ENCODE results near the gene LGR6.
"Not testable (repeated sequence)": the region's sequence is repeated elsewhere in the genome, so short reads cannot be mapped to it uniquely, and the experiment has no call there.

LGR6 gene

GRCh38 chr1:202242080-202242419, 48.5 kb downstream of the LGR6 start:
- DNase-seq (ENCODE audit: low spot score) = no peak

DNA sequence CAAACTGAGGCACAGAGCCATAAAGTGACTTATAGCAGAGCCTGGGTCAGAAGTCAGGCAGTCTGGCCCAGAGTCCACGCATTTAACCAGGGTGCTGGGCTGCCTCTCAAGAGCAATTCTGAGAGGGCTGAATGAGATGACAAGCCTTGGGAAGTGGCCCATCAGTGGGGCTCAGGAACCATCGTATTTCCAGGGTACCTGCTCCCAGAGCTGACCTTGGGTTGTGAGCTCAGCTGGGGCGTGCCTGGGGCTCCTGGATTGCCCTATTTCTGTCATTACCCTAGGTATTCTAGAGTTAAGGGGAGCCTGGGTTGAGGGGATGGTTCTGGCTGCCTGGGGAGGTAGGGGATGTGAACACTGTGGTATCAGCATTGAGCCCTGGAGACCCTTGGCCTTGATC, 49.4 kb downstream of the LGR6 start:
- DNase-seq (ENCODE audit: low spot score) = no peak

GRCh38 chr1:202244841-202245261, 51.3 kb downstream of the LGR6 start:
- no peak for DNase-seq (ENCODE audit: low spot score)

DNA sequence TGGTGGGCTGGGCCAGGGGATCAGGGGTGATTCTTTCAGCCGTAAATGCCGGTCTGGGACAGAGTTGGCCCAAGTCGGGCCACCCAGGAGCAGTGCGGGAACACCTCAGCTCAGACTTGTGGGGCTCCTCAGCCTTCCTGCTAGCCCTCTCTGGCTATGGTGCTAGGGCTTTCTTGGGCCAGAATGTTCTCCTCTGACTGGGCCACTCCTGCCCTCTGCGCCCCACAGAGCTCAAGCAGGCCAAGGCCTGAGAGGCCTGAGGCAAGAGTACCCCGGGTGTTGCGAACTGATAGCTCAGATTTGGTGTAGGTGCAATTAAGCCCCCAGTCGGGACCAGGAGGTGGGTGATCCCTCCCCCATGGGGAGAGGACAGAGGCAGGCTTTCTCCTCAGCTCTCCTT, 51.8 kb downstream of the LGR6 start:
- no peak for DNase-seq (ENCODE audit: low spot score)

- DNase-seq (ENCODE audit: low spot score) = no peak
Measured at GRCh38 chr1:202247104-202247503, 53.5 kb downstream of the LGR6 start.

- DNase-seq (ENCODE audit: low spot score) = no peak
Measured at GRCh38 chr1:202247837-202248795, 54.5 kb downstream of the LGR6 start.

DNA sequence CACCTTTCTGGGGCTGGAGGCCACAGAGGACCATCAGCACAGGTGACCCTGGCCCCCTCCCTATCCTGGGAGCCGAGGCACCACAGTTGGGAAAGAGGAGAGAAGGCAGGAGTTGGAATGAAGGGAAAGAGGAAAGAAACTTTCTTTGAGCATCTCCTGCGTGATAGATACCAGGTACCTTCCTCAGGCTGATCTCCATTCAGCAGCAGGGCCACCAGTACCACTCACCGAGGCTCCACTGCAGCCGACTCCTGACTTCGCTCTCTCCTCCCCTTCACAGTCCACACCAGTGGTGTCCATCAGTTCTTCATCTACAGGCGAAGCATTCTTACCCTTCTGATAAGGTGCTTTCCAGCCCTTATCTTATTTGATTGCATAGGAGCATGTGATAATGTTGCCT, 55.3 kb downstream of the LGR6 start:
- DNase-seq (ENCODE audit: low spot score) = no peak

- DNase-seq (ENCODE audit: low spot score) = no peak
Measured at GRCh38 chr1:202249436-202249835, 55.8 kb downstream of the LGR6 start.

DNA sequence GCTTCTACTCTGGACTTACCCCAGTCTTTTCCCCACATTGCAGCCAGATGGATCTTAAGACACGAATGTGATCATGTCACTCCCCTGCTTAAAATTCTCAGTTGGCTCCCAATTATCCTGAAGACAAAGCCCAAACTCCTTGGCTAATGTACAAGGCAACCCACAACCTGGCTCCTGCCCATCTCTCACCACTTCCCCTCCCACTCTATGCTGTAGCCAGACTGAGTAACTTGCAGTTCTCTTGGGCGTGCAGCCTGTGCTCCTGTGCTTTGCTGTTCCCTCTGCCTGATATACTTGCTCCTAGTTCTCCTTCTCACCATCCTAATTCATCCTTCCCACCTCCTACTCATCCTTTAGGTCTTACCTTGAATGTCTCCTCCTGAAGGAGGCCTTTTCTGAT, 56.2 kb downstream of the LGR6 start:
- DNase-seq (ENCODE audit: low spot score) = no peak

GRCh38 chr1:202250982-202251381, 57.4 kb downstream of the LGR6 start:
- DNase-seq (ENCODE audit: low spot score) = no peak

DNA sequence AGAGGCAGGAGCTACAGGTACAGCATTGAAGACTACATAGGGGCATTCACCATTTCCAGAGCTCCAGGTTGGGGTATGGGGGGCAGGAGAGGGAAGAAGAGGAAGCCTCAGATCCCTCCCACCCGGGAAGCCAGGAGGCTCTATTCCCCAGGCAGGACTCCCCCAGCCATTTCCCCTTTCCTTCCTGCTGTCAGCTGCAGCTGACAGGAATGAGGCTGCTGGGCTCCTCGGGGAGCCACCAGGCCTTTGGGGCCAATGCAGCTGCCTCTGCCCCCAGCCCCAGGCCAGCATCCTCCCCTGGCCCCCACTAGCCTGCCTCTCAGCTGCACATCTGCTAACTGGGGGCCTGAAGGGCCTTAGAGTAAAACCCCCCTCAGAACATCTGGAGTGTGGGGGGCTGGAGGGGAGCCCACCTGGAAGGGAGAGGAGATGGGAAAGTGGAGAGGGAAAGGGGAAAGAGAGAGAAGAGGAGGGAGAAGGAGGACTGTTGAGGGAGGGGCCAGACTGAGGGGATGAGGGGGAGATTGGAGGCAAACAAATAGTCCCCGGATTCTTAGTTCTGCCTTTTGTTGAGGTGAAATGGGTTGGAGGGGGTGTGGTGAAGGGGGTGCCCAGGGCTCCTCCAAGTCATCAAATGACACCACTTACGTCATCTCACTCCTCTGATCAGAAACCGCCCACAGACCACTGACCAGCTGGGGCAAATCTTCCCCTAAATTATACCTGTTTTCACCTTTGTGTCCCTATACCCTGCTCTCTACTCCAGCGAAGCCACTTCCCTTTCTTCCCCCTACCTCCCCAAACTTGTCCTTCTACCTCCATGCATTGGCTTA, 58.0 kb downstream of the LGR6 start:
- no peak for DNase-seq (ENCODE audit: low spot score)

- DNase-seq (ENCODE audit: low spot score) = no peak
Measured at GRCh38 chr1:202252271-202252670, 58.7 kb downstream of the LGR6 start.

DNA sequence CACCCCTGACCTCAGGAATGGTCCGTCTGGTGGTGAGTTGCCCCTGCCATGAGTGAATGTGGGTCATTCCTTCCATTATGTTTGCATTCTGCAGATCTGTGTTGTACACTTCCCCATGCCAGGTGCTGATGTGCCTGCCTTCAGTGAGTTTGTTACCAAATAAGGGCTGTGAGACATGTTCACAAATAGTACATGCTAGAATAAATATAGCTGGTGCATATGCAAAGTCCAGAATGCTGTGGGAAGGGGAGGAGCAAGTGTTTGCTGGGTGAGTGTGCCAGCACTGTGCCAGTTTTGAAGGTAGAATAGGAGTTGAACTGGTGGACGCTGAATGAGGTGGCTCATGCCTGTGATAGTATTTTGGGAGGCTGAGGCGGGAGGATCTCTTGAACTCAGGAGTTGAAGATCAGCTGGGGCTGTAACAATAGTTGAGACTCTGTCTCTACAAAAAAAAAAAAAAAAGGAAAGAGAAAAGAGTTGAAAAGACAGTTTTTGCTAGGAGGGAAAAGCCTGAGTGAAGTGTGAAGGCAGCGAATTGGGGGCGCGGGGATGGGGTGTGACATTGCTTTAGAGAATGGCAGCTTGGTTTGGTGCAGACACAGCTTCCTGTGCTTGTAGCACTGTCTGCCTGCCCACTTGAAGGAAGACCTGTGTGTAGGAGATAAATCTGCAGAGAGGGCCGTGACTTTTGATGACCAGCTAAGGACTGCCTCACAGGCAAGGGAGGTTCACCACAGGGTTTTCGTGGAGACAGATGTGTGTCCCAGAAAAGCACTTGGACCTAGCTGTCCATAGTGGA, 61.1 kb downstream of the LGR6 start:
- no peak for DNase-seq (ENCODE audit: low spot score)

- DNase-seq (ENCODE audit: low spot score) = no peak
Measured at GRCh38 chr1:202255343-202255742, 61.7 kb downstream of the LGR6 start.

- DNase-seq (ENCODE audit: low spot score) = no peak
Measured at GRCh38 chr1:202259705-202260104, 66.1 kb downstream of the LGR6 start.

DNA sequence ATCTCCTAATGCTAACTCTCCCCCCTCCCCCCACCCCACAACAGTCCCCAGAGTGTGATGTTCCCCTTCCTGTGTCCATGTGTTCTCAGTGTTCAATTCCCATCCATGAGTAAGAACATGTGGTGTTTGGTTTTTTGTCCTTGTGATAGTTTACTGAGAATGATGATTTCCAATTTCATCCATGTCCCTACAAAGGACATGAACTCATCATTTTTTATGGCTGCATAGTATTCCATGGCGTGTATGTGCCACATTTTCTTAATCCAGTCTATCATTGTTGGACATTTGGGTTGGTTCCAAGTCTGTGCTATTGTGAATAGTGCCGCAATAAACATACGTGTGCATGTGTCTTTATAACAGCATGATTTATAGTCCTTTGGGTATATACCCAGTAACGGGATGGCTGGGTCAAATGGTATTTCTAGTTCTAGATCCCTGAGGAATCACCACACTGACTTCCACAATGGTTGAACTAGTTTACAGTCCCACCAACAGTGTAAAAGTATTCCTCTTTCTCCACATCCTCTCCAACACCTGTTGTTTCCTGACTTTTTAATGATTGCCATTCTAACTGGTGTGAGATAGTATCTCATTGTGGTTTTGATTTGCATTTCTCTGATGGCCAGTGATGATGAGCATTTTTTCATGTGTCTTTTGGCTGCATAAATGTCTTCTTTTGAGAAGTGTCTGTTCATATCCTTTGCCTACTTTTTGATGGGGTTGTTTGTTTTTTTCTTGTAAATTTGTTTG, 67.8 kb downstream of the LGR6 start:
- DNase-seq (ENCODE audit: low spot score) = not testable (repeated sequence)

DNA sequence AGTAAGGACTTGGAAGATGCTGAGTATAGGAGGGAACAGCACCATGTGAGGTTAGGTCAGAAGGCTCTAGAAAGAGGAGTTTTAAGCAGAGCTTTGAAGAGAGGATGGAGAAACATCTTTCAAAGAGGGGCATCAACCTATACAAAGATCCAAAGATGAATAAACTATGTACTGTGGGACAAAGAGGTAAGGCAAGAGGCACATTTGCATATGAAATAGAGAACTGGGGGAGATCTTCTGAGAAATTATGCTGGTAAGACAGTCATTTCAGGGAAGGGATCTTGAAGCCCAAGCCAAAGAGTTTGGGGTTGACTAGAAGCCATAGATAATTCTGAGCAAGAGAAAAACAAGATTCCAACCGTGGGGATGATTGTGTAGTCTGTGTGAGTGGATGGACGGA, 70.0 kb downstream of the LGR6 start:
- no peak for DNase-seq (ENCODE audit: low spot score)

DNA sequence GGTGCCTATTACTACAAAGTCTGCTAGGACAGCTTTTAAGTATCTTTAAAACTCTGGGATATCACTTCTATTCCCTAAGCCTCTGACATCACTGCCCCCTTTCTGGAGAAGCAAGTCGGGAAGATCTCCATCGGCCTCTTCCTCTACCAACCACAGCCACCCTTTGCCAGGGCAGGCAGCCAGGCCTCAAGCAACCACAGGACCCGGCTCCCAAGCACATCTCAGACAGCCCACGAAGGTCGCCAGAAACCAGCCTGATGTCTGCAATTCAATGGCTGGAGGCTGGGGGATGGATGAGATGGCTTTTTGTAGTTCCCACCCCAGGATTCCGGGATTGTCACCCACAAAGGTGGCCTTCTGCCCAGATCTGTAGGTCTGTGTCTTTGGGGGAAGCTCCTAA, 70.7 kb downstream of the LGR6 start:
- DNase-seq (ENCODE audit: low spot score) = no peak

- no peak for DNase-seq (ENCODE audit: low spot score)
Measured at GRCh38 chr1:202264726-202265125, 71.1 kb downstream of the LGR6 start.

DNA sequence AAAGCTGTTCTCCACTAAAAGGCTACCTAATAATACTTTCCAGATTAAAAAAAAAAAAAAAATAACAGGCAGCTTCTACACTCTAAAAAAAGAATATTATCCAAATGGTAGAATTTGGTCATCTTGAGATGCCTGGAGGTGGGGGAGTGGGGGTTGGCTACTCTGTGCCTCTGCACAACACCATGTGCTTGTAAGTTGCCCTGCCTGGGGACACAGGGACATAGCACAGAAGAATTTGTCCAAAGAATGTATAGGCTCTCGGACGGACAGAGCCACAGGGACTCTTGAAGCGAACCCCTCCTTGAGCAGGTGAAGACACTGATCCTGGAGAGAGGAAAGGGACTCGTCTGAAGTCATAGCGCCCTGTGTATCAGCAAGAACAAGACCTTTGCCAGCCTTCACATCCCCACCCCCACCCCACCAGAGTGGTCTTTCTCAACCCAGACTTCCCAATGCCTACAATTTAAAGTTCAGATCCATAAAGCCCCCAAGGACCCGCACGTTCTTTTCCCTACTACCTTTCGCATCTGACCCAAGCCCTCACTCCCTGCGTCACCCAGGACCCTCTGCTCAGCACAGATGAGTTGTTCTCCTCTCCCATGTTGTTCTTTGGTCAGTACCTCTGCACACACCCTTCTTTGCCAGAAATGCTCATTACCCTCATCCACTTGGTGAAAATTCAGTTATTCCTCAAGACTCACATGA, 72.6 kb downstream of the LGR6 start:
- DNase-seq (ENCODE audit: low spot score) = no peak

GRCh38 chr1:202268032-202268431, 74.4 kb downstream of the LGR6 start:
- no peak for DNase-seq (ENCODE audit: low spot score)
